ENCODE results near the gene MVD. TPM values are rescaled to one million over a fixed set of nuclear protein-coding genes. Genes with fewer than 3 reads are reported as not detected.

MVD gene
- total and polyA plus RNA-seq, 4 donors, result 21.7 to 99.2 (median 74.7) TPM

GRCh38 chr16:88626646-88627045, 36.2 kb downstream of the MVD start (continued):
- TF ChIP-seq REST (IDR thresholded peaks at IDR 0.05) (no peak), RXRA (IDR thresholded peaks at IDR 0.05) (no peak), EGR1 (IDR thresholded peaks at IDR 0.05; ENCODE audit: low read depth in 2 of 2) (no peak), FOXA2 (IDR thresholded peaks at IDR 0.05) (no peak), HNF4G (IDR thresholded peaks at IDR 0.05) (no peak)

- Histone ChIP-seq H3K9me3 (ENCODE audit: control insufficient read depth in 4 of 4, low read length in 3 of 4) (no peaks in the 10 kb centered on the region), H3K4me3 (ENCODE audit: low read depth in 1 of 3, low read length in 3 of 3) (no peak overlapping the region), H3K36me3 (ENCODE audit: control insufficient read depth in 4 of 4, insufficient read depth in 3 of 4, low read depth in 1 of 4, low read length in 3 of 4) (peaks cover 14 to 64% (median 21%) of the 10 kb centered on the region in 4 donors), H3K9ac (ENCODE audit: low read depth in 1 of 2, low read length in 2 of 2) (no peak overlapping the region), H3K27ac (ENCODE audit: low read depth in 1 of 2, low read length in 2 of 2) (no peak overlapping the region), H3K27me3 (ENCODE audit: control insufficient read depth in 4 of 4, insufficient read depth in 4 of 4, low read length in 3 of 4) (no peaks in the 10 kb centered on the region), H3K4me1 (ENCODE audit: control insufficient read depth in 4 of 4, insufficient read depth in 4 of 4, low read length in 3 of 4) (peaks cover 0 to 10% (median 4%) of the 10 kb centered on the region in 4 donors)
- 90% methylated on average over 17 of the region's 17 CpGs for WGBS
- DNase-seq (ENCODE audit: low spot score), result no peak
- TF ChIP-seq TAF1 (conservative IDR thresholded peaks at IDR 0.05), result no peak
- no peak for TF ChIP-seq SP1 (IDR thresholded peaks at IDR 0.05)
- no peak for TF ChIP-seq RXRA (IDR thresholded peaks at IDR 0.05)
- no peak for TF ChIP-seq REST (IDR thresholded peaks at IDR 0.05)
- no peak for TF ChIP-seq JUND (IDR thresholded peaks at IDR 0.05)
- no peak for TF ChIP-seq ATF3 (IDR thresholded peaks at IDR 0.05)
- TF ChIP-seq NR2F2 (IDR thresholded peaks at IDR 0.05), result no peak
- TF ChIP-seq GABPA (IDR thresholded peaks at IDR 0.05 in 1 of 2, conservative IDR thresholded peaks at IDR 0.05 in 1 of 2), result no peak
- no peak for TF ChIP-seq YY1 (IDR thresholded peaks at IDR 0.05)
- no peak for TF ChIP-seq HNF4A (conservative IDR thresholded peaks at IDR 0.05)
- no peak for TF ChIP-seq CTCF (IDR thresholded peaks at IDR 0.05; ENCODE audit: low read depth, low read length, missing input control)
- no peak for TF ChIP-seq MAX (IDR thresholded peaks at IDR 0.05)
- no peak for TF ChIP-seq RAD21 (IDR thresholded peaks at IDR 0.05)
- no peak for TF ChIP-seq EGR1 (IDR thresholded peaks at IDR 0.05; ENCODE audit: low read depth in 2 of 2)
- TF ChIP-seq ZBTB33 (IDR thresholded peaks at IDR 0.05), result no peak
- TF ChIP-seq FOXA2 (IDR thresholded peaks at IDR 0.05), result no peak
- TF ChIP-seq FOXA1 (IDR thresholded peaks at IDR 0.05), result no peak
- no peak for TF ChIP-seq HNF4G (IDR thresholded peaks at IDR 0.05)
Measured at GRCh38 chr16:88624977-88625576, 37.8 kb downstream of the MVD start.

Measured in liver (tissue), 9 donors.